Mesendoderm (in vitro differentiated cells): ENCODE measurements around the gene SAMD4B.
"Not testable (repeated sequence)": the region's sequence is repeated elsewhere in the genome, so short reads cannot be mapped to it uniquely, and the experiment has no call there.

ENCODE experiments used
- DNase-seq: peaks from one replicate; pipeline ENCODE4 v3.0.0; 2013
- H2AK5ac ChIP-seq: 2 replicates; pipeline ENCODE4 v1.6.1; 2013; ENCODE audit warnings: low read length, inconsistent platforms
- H2BK120ac ChIP-seq: 2 replicates; pipeline ENCODE4 v1.6.1; 2013; ENCODE audit warnings: low read depth, mild to moderate bottlenecking, low read length, moderate library complexity, mixed read lengths
- H2BK15ac ChIP-seq: replicated peaks from 2 replicates; pipeline ENCODE4 v1.6.1; 2013; ENCODE audit warnings: low read depth, mild to moderate bottlenecking, moderate library complexity
- H2BK5ac ChIP-seq: 2 replicates; pipeline ENCODE4 v1.6.1; 2013; ENCODE audit warnings: low read length, inconsistent platforms
- H3K18ac ChIP-seq: 2 replicates; pipeline ENCODE4 v1.6.1; 2013; ENCODE audit warnings: mild to moderate bottlenecking, low read length, mixed read lengths
- H3K23ac ChIP-seq: one replicate; pipeline ENCODE4 v1.6.1; 2013; ENCODE audit warnings: low read length
- H3K27ac ChIP-seq: 2 replicates; pipeline ENCODE4 v1.5.1; 2013; ENCODE audit warnings: low read depth, mild to moderate bottlenecking, inconsistent platforms, low read length, moderate library complexity
- H3K27me3 ChIP-seq: 2 replicates; pipeline ENCODE4 v1.6.1; 2013; ENCODE audit warnings: low read length, control low read depth, mild to moderate bottlenecking, inconsistent platforms; ENCODE audit not compliant: insufficient read depth, poor library complexity
- H3K36me3 ChIP-seq: 2 replicates; pipeline ENCODE4 v1.6.1; 2013; ENCODE audit warnings: low read length, inconsistent platforms; ENCODE audit not compliant: control insufficient read depth, insufficient read depth
- H3K4ac ChIP-seq: one replicate; pipeline ENCODE4 v1.6.1; 2013; ENCODE audit warnings: low read depth, mild to moderate bottlenecking, low read length, moderate library complexity
- H3K4me1 ChIP-seq: 2 replicates; pipeline ENCODE4 v1.6.1; 2013; ENCODE audit warnings: low read depth, low read length, inconsistent platforms; ENCODE audit not compliant: control insufficient read depth
- H3K4me2 ChIP-seq: 2 replicates; pipeline ENCODE4 v1.6.1; 2013; ENCODE audit warnings: low read length
- H3K4me3 ChIP-seq: 2 replicates; pipeline ENCODE4 v1.5.1; 2013; ENCODE audit warnings: mild to moderate bottlenecking, low read length
- H3K56ac ChIP-seq: one replicate; pipeline ENCODE4 v1.6.1; 2013; ENCODE audit warnings: low read length
- H3K79me1 ChIP-seq: 2 replicates; pipeline ENCODE4 v1.6.1; 2013; ENCODE audit warnings: low read length, inconsistent platforms
- H3K79me2 ChIP-seq: 2 replicates; pipeline ENCODE4 v1.6.1; 2013; ENCODE audit warnings: mild to moderate bottlenecking, low read length; ENCODE audit not compliant: control insufficient read depth, insufficient read depth
- H3K9ac ChIP-seq: 2 replicates; pipeline ENCODE4 v1.6.1; 2013; ENCODE audit warnings: low read length, inconsistent platforms
- H4K5ac ChIP-seq: one replicate; pipeline ENCODE4 v1.6.1; 2013; ENCODE audit warnings: low read length
- H4K8ac ChIP-seq: one replicate; pipeline ENCODE4 v1.6.1; 2013; ENCODE audit warnings: low read depth, mild to moderate bottlenecking, control low read depth, low read length, moderate library complexity
- whole genome bisulfite sequencing: extraction: QIAGEN DNeasy Blood & Tissue Kit; methylation state at CpG from one replicate; pipeline ENCODE4 v1.1.7; 2013; ENCODE audit warnings: low lambda C conversion rate, missing lambda C conversion rate; ENCODE audit not compliant: insufficient coverage; ENCODE audit errors: extremely low coverage; 5-methylcytosine and 5-hydroxymethylcytosine counted together

Gene SAMD4B

DNA sequence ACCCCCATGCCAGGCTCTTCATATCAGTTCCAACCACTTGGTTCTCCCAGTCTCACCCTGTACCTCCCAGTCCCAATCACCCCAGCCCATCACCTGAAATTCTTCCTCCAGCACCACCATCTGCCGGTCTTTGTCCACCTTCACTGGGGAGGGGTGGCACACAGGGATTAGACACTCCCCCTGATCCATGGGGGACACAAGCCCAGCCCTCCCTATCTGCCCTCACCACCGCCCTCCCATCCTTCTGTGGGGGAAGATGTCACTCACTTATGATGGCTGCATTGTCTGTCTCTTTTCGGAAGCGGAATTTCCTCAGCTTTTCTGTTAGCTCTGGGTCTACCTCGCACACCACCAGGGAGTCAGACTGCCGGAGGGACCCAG, 7.1 kb upstream of the SAMD4B start:
- no CpG with 5 or more reads among the region's 6 CpGs for WGBS
- H4K8ac ChIP-seq, result no peak overlapping the region

DNA sequence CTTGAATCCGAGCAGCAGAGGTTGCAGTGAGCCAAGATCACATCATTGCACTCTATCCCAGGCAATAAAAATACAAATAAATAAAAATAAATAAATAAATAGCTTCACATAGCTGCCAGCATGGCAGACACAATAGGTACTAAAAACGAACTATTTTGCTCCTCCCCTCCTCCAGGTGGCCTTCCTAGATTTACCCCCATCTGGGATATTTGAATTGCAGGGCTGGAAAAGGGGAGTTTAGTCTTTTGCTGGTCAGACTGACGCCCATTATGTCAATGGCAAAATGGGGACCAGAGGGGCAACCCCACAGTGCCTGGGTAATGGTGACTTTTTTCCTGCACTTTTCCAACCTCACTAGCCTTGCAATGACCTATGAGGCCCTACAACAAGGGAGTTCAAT, 5.7 kb upstream of the SAMD4B start:
- WGBS, result no CpG with 5 or more reads among the region's 3 CpGs
- Histone ChIP-seq H3K18ac (no peak overlapping the region), H3K36me3 (no peaks in the 10 kb centered on the region), H2BK15ac (no peak overlapping the region), H3K79me2 (no peaks in the 10 kb centered on the region), H2BK120ac (no peak overlapping the region), H3K4me2 (no peak overlapping the region), H3K4ac (no peak overlapping the region), H4K5ac (no peak overlapping the region), H2BK5ac (no peak overlapping the region), H3K56ac (no peak overlapping the region), H3K27ac (no peak overlapping the region), H3K9ac (no peak overlapping the region), H3K27me3 (no peaks in the 10 kb centered on the region), H3K4me3 (no peak overlapping the region), H3K23ac (no peak overlapping the region), H4K8ac (no peak overlapping the region), H3K4me1 (peaks cover 2% of the 10 kb centered on the region), H3K79me1 (no peaks in the 10 kb centered on the region), H2AK5ac (no peak overlapping the region)
- no peak for DNase-seq

More for the DNA sequence above, 7.1 kb upstream of the SAMD4B start:
- Histone ChIP-seq H3K27me3 (no peaks in the 10 kb centered on the region), H2BK120ac (no peak overlapping the region), H3K23ac (no peak overlapping the region), H3K18ac (no peak overlapping the region), H3K4ac (no peak overlapping the region), H3K4me1 (no peaks in the 10 kb centered on the region), H3K79me2 (no peaks in the 10 kb centered on the region), H3K79me1 (no peaks in the 10 kb centered on the region), H3K36me3 (no peaks in the 10 kb centered on the region), H2BK15ac (no peak overlapping the region), H2BK5ac (no peak overlapping the region), H3K9ac (no peak overlapping the region), H3K4me2 (no peak overlapping the region), H2AK5ac (no peak overlapping the region), H3K4me3 (no peak overlapping the region), H3K56ac (no peak overlapping the region), H3K27ac (no peak overlapping the region), H4K5ac (no peak overlapping the region)
- DNase-seq, result no peak

DNA sequence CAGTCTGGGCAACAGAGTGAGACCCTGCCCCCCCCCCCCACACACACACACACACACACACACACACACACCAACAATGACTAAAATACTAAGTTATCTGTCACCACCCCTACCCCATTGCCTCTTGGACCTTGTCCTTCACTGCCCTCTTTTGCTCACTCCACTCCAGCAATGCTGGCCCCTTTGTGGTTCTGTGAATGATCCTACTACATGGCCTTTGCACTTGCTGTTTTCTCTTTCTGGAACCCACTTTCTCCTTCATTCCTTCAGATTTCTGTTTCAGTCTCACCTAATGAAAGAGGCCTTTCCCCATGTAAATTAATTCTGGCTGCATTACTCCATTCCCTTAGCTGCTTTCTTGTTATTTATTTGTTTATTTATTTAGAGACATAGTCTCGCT, 2.5 kb upstream of the SAMD4B start:
- no peak overlapping the region for H3K18ac ChIP-seq
- H3K4me3 ChIP-seq, result no peak overlapping the region
- peaks cover 6% of the 10 kb centered on the region for H3K79me2 ChIP-seq
- no CpG with 5 or more reads among the region's 1 CpG for WGBS
- H2BK5ac ChIP-seq, result no peak overlapping the region
- no peaks in the 10 kb centered on the region for H3K27me3 ChIP-seq
- no peak for DNase-seq
- H2BK120ac ChIP-seq, result no peak overlapping the region
- H4K8ac ChIP-seq, result no peak overlapping the region
- H3K36me3 ChIP-seq, result no peaks in the 10 kb centered on the region
- H3K4me2 ChIP-seq, result no peak overlapping the region
- no peak overlapping the region for H2AK5ac ChIP-seq
- no peak overlapping the region for H4K5ac ChIP-seq
- H3K56ac ChIP-seq, result no peak overlapping the region
- H3K4ac ChIP-seq, result no peak overlapping the region
- H3K23ac ChIP-seq, result no peak overlapping the region
- H3K9ac ChIP-seq, result no peak overlapping the region
- no peak overlapping the region for H3K27ac ChIP-seq
- H2BK15ac ChIP-seq, result no peak overlapping the region
- H3K79me1 ChIP-seq, result peaks cover 6% of the 10 kb centered on the region
- peaks cover 2% of the 10 kb centered on the region for H3K4me1 ChIP-seq

DNA sequence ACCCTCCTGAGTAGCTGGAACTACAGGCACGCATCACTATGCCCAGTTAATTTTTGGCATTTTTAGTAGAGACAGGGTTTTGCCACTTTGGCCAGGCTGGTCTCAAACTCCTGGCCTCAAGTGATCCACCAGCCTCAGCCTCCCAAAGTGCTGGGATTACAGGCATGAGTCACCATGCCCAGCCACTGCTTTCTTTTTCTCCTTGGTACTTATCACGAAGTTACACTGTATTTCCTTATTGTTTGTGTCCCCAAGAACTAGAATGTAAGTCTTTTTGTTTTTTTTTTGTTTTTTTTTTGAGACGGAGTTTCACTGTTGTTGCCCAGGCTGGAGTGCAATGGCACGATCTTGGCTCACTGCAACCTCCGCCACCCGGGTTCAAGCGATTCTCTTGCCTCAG, 2.1 kb upstream of the SAMD4B start:
- DNase-seq, H3K27me3 ChIP-seq, H3K9ac ChIP-seq, H2BK15ac ChIP-seq, H3K4me1 ChIP-seq, H3K36me3 ChIP-seq, H2BK5ac ChIP-seq, H3K18ac ChIP-seq, H3K27ac ChIP-seq, H4K5ac ChIP-seq, H3K79me1 ChIP-seq, H2AK5ac ChIP-seq, H3K4ac ChIP-seq, H3K23ac ChIP-seq, H3K4me2 ChIP-seq, H2BK120ac ChIP-seq, H4K8ac ChIP-seq, H3K4me3 ChIP-seq, H3K56ac ChIP-seq, H3K79me2 ChIP-seq: not testable (repeated sequence)
- no CpG with 5 or more reads among the region's 7 CpGs for WGBS

DNA sequence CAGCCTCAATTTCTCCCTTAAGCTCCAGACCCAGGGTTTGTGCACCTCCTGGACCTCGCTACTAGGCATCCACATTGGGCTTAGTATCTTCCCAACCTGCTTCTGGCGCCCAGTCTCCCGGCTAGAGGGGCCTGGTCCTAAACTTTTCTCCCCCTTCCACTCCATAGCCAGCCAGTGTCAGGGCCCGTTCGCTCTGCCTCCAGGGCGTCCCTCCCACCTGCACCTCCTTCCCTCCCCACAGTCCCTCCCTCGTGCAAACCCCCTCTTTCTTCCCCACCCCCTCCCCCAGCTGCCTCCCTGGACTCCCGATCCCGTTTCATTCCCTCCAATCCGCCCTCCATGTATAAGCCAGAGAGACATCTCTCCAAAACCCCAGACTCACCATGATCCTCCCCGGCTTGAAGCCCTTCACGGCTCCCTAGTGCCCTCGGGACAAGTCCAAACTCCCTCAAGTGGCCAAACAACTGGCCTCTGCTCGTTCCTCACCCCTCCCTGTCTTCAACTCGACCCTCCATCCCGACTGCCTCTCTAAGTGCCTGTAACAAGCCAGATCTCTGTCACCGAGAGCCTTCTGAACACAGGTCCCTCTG, 997 bp upstream of the SAMD4B start:
- no peak overlapping the region for H2BK5ac ChIP-seq
- H3K9ac ChIP-seq, result peak overlapping the region; percentile 90
- peak overlapping the region; percentile 98 for H3K56ac ChIP-seq
- no peak overlapping the region for H2BK120ac ChIP-seq
- peak overlapping the region; percentile 70 for H3K4me2 ChIP-seq
- H3K4ac ChIP-seq, result no peak overlapping the region
- H4K5ac ChIP-seq, result no peak overlapping the region
- no peak overlapping the region for H3K27ac ChIP-seq
- peak overlapping the region; percentile 93 for H3K4me3 ChIP-seq
- WGBS, result no CpG with 5 or more reads among the region's 17 CpGs
- peaks cover 14% of the 10 kb centered on the region for H3K79me1 ChIP-seq
- no peaks in the 10 kb centered on the region for H3K36me3 ChIP-seq
- H3K23ac ChIP-seq, result peak overlapping the region; percentile 32
- no peak overlapping the region for H2BK15ac ChIP-seq
- H2AK5ac ChIP-seq, result no peak overlapping the region
- peaks cover 11% of the 10 kb centered on the region for H3K79me2 ChIP-seq
- no peak for DNase-seq
- no peaks in the 10 kb centered on the region for H3K27me3 ChIP-seq
- no peak overlapping the region for H3K18ac ChIP-seq
- no peak overlapping the region for H4K8ac ChIP-seq
- peaks cover 2% of the 10 kb centered on the region for H3K4me1 ChIP-seq

DNA sequence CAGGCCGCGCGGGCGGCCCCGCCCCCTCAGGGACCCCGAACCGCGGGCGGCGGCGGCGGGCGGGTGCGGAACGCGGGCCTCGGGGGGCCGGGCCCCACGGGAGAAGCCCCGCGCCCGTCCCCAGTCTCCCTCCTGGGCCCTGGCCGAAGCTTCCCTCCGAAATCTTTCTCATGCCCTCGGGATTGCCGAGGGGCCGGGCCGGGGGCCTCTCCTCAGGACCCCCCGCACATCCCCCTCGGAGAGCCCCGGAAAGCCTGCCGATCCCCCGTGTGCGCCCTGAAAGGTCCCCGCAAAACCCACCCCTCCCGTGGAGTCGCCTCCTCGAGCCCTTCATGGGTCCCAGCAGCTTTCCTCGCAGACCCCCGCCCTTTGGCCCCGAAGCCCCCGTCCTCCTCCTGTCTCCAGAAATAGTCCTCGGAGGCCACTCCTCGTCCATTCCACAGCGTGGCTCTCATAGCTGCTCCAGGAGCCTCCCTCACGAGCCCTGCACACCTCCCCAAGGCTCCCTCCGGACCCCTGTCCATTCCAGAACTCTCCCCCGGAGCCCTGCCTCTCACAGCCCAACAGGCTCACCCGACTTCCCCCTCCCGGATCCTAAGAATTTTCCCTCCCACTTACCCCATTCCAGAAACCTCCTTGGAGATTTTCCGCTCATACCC, 555 bp downstream of the SAMD4B start:
- Histone ChIP-seq H3K36me3 (no peaks in the 10 kb centered on the region), H2BK15ac (no peak overlapping the region), H3K9ac (peak overlapping the region; percentile 74), H3K18ac (peak overlapping the region; percentile 94), H2BK5ac (no peak overlapping the region), H3K23ac (no peak overlapping the region), H4K5ac (no peak overlapping the region), H2AK5ac (no peak overlapping the region), H3K27me3 (no peaks in the 10 kb centered on the region), H3K4me3 (peak overlapping the region; percentile 52), H3K4me1 (peaks cover 2% of the 10 kb centered on the region), H3K56ac (peak overlapping the region; percentile 72), H3K79me2 (peaks cover 14% of the 10 kb centered on the region), H3K79me1 (peaks cover 18% of the 10 kb centered on the region), H3K4me2 (peak overlapping the region; percentile 39), H4K8ac (peak overlapping the region; percentile 81), H2BK120ac (no peak overlapping the region), H3K4ac (peak overlapping the region; percentile 96), H3K27ac (no peak overlapping the region)
- WGBS, result no CpG with 5 or more reads among the region's 51 CpGs
- DNase-seq, result peak; percentile 48
